PC-3 (cell line): ENCODE results near the gene SLC6A15. TPM values are rescaled to one million over a fixed set of nuclear protein-coding genes. Genes with fewer than 3 reads are reported as not detected.

Experiments
- ATAC-seq: fragments of 200-7000 bp; cut with Tn5 transposase; 2 replicates; pipeline ENCODE4 v1.9.1; 2020; ENCODE audit warnings: mild to moderate bottlenecking, moderate library complexity
- BruUV-seq: library from RNA; stranded (reverse); fragments of 400-500 nt; replicated peaks from 2 replicates; lab custom pipeline; 2021; lab: Mats Ljungman, UMichigan
- CTCF ChIA-PET: fragments of 300-600 bp; sonication (Branson Sonifier 250); formaldehyde crosslinking; loops from one replicate; lab custom pipeline; 2022; ENCODE audit warnings: antibody characterized with exemption; lab: Charles Lee
- POLR2A ChIA-PET: fragments of 300-600 bp; sonication (Branson Sonifier 250); formaldehyde crosslinking; loops from one replicate; lab custom pipeline; 2022; ENCODE audit warnings: antibody characterized with exemption; ENCODE audit not compliant: unreplicated experiment; lab: Charles Lee
- DNase-seq: peaks from one replicate; pipeline ENCODE4 v3.0.0-alpha.2; 2015
- H2AFZ ChIP-seq: fragments of 300-600 bp; sonication (generic); 2 replicates; pipeline ENCODE4 v1.6.0; 2016; ENCODE audit warnings: antibody characterized with exemption, low read length
- H3F3A ChIP-seq: fragments of 300-600 bp; sonication (generic); one replicate; pipeline ENCODE4 v1.6.0; 2017; ENCODE audit warnings: antibody characterized with exemption, low read length, control low read depth, mild to moderate bottlenecking; ENCODE audit not compliant: unreplicated experiment
- H3K27ac ChIP-seq: fragments of 300-600 bp; sonication (generic); 2 replicates; pipeline ENCODE4 v1.5.1; 2016; ENCODE audit warnings: mild to moderate bottlenecking, low read length
- H3K27me3 ChIP-seq: fragments of 300-600 bp; sonication (generic); 2 replicates; pipeline ENCODE4 v1.6.1; 2016; ENCODE audit warnings: low read length, mixed read lengths
- H3K36me3 ChIP-seq: fragments of 300-600 bp; sonication (generic); 2 replicates; pipeline ENCODE4 v1.6.1; 2016; ENCODE audit warnings: low read depth, mixed run types, low read length, mixed read lengths
- H3K4me1 ChIP-seq: fragments of 300-600 bp; sonication (generic); 2 replicates; pipeline ENCODE4 v1.5.1; 2016; ENCODE audit warnings: low read length; ENCODE audit not compliant: insufficient read depth
- H3K4me2 ChIP-seq: fragments of 300-600 bp; sonication (generic); 2 replicates; pipeline ENCODE4 v1.6.0; 2016; ENCODE audit warnings: low read length
- H3K4me3 ChIP-seq: fragments of 300-600 bp; sonication (generic); 2 replicates; pipeline ENCODE4 v1.5.1; 2016; ENCODE audit warnings: mild to moderate bottlenecking, low read length, mixed read lengths
- H3K79me2 ChIP-seq: fragments of 300-600 bp; sonication (generic); 2 replicates; pipeline ENCODE4 v1.6.1; 2017; ENCODE audit warnings: low read length, mixed read lengths
- H3K9ac ChIP-seq: fragments of 300-600 bp; sonication (generic); 2 replicates; pipeline ENCODE4 v1.6.0; 2016; ENCODE audit warnings: mild to moderate bottlenecking, low read length
- H3K9me2 ChIP-seq: fragments of 300-600 bp; sonication (generic); replicated peaks from 2 replicates; pipeline ENCODE4 v1.6.1; 2016; ENCODE audit warnings: mixed run types, low read length, mixed read lengths
- H3K9me3 ChIP-seq: fragments of 300-600 bp; sonication (generic); 2 replicates; pipeline ENCODE4 v1.6.1; 2016; ENCODE audit warnings: low read length, mixed read lengths
- H4K20me1 ChIP-seq: fragments of 300-600 bp; sonication (generic); 2 replicates; pipeline ENCODE4 v1.6.1; 2016; ENCODE audit warnings: low read length, mixed read lengths
- CTCF ChIP-seq: fragments of 300-600 bp; sonication (generic); conservative IDR thresholded peaks from 2 replicates; pipeline ENCODE4 v1.5.1; 2017; ENCODE audit warnings: antibody characterized with exemption, low read depth, mild to moderate bottlenecking, low read length
- EZH2 ChIP-seq: fragments of 300-600 bp; sonication (generic); IDR thresholded peaks from one replicate; pipeline ENCODE4 v1.6.1; 2017; ENCODE audit warnings: antibody characterized with exemption, mild to moderate bottlenecking, low read length; ENCODE audit not compliant: unreplicated experiment
- EZH2phosphoT487 ChIP-seq: fragments of 300-600 bp; sonication (generic); IDR thresholded peaks from 2 replicates; pipeline ENCODE4 v1.6.1; 2018; ENCODE audit warnings: mild to moderate bottlenecking, antibody characterized with exemption, low read length, borderline replicate concordance
- intact Hi-C: fragments of 100-400 bp; cut with micrococcal nuclease; formaldehyde crosslinking; loops from 2 replicates; pipeline ENCODE4 v1.9.0; 2023
- total RNA-seq: library from RNA; depleted of rRNA; stranded (reverse); fragments of >200 nt; gene quantifications from 2 replicates; pipeline ENCODE4 v1.2.3, GENCODE V29; 2014

SLC6A15 gene
- total RNA-seq, 1 experiment from 2014 or later: not detected

- ATAC-seq: 0 out of 2 replicates have a peak, but pooled peaks have one; percentile 13
- CTCF ChIA-PET: no interaction called here
Measured at GRCh38 chr12:84924981-84925380, 12.4 kb upstream of the SLC6A15 start.

DNA sequence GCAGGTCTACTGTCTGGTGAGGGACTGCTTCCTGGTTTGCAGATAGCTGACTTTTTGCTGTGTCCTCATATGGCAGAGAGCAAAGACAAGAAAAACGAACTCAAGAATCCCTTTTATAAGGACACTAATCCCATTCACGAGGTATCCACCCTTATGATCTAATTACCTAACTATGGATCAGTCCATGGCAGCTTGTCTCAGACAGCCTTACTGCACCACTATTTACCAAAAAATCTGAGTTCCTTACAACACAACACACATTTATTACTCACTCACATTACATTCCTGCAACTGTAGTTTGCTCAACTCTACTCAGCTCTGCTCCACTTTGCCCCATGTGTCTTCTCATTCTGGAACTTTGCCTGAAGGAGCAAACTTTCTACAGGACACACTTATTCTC lies 10.1 kb upstream of the SLC6A15 start:
- no peaks in the 10 kb centered on the region for H3F3A ChIP-seq
- H3K27me3 ChIP-seq: no peaks in the 10 kb centered on the region
- no peaks in the 10 kb centered on the region for H3K79me2 ChIP-seq
- no peaks in the 10 kb centered on the region for H3K9me2 ChIP-seq
- H3K4me1 ChIP-seq: peaks cover 6% of the 10 kb centered on the region; the same call in 1 of the 2 replicates
- no peak overlapping the region for H2AFZ ChIP-seq
- ChIA-PET CTCF (no interaction called here), POLR2A (no interaction called here)
- no peaks in the 10 kb centered on the region for H4K20me1 ChIP-seq
- no TSS peak for BruUV-seq
- H3K4me2 ChIP-seq: no peak overlapping the region
- TF ChIP-seq EZH2phosphoT487 (no peak), CTCF (no peak), EZH2 (no peak)
- no peak overlapping the region for H3K9ac ChIP-seq
- intact Hi-C loops: no loop called here
- H3K36me3 ChIP-seq: no peaks in the 10 kb centered on the region
- ATAC-seq: peak; percentile 18; the same call in 1 of the 2 replicates
- no peak overlapping the region for H3K4me3 ChIP-seq
- no peaks in the 10 kb centered on the region for H3K9me3 ChIP-seq
- peak; percentile 19 for DNase-seq
- H3K27ac ChIP-seq: no peak overlapping the region

More at GRCh38 chr12:84924981-84925380, 12.4 kb upstream of the SLC6A15 start:
- H3K27ac ChIP-seq: no peak overlapping the region
- peaks cover 6% of the 10 kb centered on the region; the same call in 1 of the 2 replicates for H3K4me1 ChIP-seq
- DNase-seq: peak; percentile 16
- no peaks in the 10 kb centered on the region for H3F3A ChIP-seq
- no peaks in the 10 kb centered on the region for H3K36me3 ChIP-seq
- BruUV-seq: no TSS peak
- 0 out of 2 replicates have a peak overlapping the region, but pooled peaks have one; percentile 1 for H2AFZ ChIP-seq
- POLR2A ChIA-PET: no interaction called here
- no peak overlapping the region for H3K4me2 ChIP-seq
- TF ChIP-seq EZH2 (no peak), EZH2phosphoT487 (no peak), CTCF (no peak)
- intact Hi-C loops: no loop called here
- no peaks in the 10 kb centered on the region for H3K79me2 ChIP-seq
- H3K9me2 ChIP-seq: no peaks in the 10 kb centered on the region
- no peak overlapping the region for H3K9ac ChIP-seq
- H3K9me3 ChIP-seq: no peaks in the 10 kb centered on the region
- no peaks in the 10 kb centered on the region for H3K27me3 ChIP-seq
- H4K20me1 ChIP-seq: no peaks in the 10 kb centered on the region
- H3K4me3 ChIP-seq: no peak overlapping the region

DNA sequence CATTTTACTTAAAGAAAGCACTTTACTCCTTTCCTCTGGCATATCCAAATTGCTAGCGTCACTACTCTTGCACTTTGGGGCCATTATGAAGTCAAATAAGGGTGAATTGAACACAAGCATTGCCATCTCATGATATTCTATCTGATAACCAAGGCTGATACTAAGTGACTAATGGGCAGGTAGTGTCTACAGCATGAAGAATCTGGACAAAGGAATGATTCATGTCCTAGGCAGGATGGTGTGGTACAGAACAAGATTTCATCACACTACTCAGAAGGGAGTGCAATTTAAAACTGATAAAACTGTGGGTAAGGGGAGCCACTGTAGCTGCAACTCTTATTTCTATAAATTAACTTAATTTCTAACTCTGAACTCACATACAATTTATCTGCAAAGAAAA lies 7.7 kb upstream of the SLC6A15 start:
- H3K4me1 ChIP-seq: peaks cover 6% of the 10 kb centered on the region; the same call in 1 of the 2 replicates
- TF ChIP-seq EZH2 (no peak), CTCF (no peak), EZH2phosphoT487 (no peak)

More for the DNA sequence above, 7.7 kb upstream of the SLC6A15 start:
- intact Hi-C loops: no loop called here
- Histone ChIP-seq H3K36me3 (no peaks in the 10 kb centered on the region), H3F3A (no peaks in the 10 kb centered on the region), H3K9me2 (no peaks in the 10 kb centered on the region), H3K4me2 (no peak overlapping the region), H4K20me1 (no peaks in the 10 kb centered on the region), H3K79me2 (no peaks in the 10 kb centered on the region), H2AFZ (no peak overlapping the region), H3K9ac (no peak overlapping the region), H3K9me3 (no peaks in the 10 kb centered on the region), H3K27me3 (no peaks in the 10 kb centered on the region), H3K4me3 (no peak overlapping the region), H3K27ac (no peak overlapping the region)
- ChIA-PET POLR2A (no interaction called here), CTCF (no interaction called here)
- DNase-seq (peak; percentile 49), ATAC-seq (peak; percentile 37; the same call in 1 of the 2 replicates)
- no TSS peak for BruUV-seq
